Measurements from ENCODE around the gene ZNF714.

ZNF714 gene

DNA sequence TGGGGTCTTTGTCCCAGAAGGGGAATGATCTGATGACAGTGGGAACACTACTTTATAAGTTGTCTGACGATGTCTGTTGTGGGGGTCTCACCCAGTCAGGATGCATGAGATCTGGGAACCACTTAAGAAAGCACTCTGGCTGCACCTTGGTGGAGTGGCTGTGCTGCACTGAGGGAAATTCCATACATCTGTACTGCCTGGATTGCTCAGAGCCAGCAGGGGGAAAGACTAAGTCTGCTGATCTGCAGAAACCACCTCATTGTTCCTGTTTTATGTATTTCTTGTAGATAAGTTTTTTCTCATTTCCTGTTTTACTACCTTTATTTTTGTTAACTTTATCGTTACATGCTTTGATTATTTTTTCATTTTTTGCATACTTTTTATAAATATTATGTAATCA is 34.3 kb upstream of the ZNF714 start:
- Histone ChIP-seq H3K4me2 (ENCODE audit: low read depth, low read length, poor library complexity, severe bottlenecking) (no peak overlapping the region), H3F3A (ENCODE audit: insufficient read depth) (no peaks in the 10 kb centered on the region), H3K9ac (ENCODE audit: low read length) (no peak overlapping the region), H3K36me3 (ENCODE audit: low read length) (peaks cover 80% of the 10 kb centered on the region), H3K9me3 (ENCODE audit: insufficient read depth, low read length) (peaks cover 10% of the 10 kb centered on the region; the same call in 1 of the 2 replicates), H2AFZ (ENCODE audit: low read depth, low read length, severe bottlenecking) (no peak overlapping the region), H3K4me3 (ENCODE audit: insufficient read depth, low read length, poor library complexity, severe bottlenecking) (no peak overlapping the region), H3K79me2 (ENCODE audit: insufficient read depth, low read length) (peaks cover 75% of the 10 kb centered on the region), H4K20me1 (ENCODE audit: low read depth, low read length) (no peaks in the 10 kb centered on the region; the same call in 1 of the 2 replicates), H3K27ac (ENCODE audit: low read depth, low read length) (no peak overlapping the region), H3K9me2 (replicated peaks; ENCODE audit: insufficient read depth, low read length) (no peaks in the 10 kb centered on the region), H3K27me3 (ENCODE audit: low read length) (no peaks in the 10 kb centered on the region)
- TF ChIP-seq, protein P1, sequence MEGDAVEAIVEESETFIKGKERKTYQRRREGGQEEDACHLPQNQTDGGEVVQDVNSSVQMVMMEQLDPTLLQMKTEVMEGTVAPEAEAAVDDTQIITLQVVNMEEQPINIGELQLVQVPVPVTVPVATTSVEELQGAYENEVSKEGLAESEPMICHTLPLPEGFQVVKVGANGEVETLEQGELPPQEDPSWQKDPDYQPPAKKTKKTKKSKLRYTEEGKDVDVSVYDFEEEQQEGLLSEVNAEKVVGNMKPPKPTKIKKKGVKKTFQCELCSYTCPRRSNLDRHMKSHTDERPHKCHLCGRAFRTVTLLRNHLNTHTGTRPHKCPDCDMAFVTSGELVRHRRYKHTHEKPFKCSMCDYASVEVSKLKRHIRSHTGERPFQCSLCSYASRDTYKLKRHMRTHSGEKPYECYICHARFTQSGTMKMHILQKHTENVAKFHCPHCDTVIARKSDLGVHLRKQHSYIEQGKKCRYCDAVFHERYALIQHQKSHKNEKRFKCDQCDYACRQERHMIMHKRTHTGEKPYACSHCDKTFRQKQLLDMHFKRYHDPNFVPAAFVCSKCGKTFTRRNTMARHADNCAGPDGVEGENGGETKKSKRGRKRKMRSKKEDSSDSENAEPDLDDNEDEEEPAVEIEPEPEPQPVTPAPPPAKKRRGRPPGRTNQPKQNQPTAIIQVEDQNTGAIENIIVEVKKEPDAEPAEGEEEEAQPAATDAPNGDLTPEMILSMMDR (IDR thresholded peaks at IDR 0.05; ENCODE audit: insufficient read depth, low read length, poor library complexity, severe bottlenecking) = no peak
- TF ChIP-seq EZH2phosphoT487 (conservative IDR thresholded peaks at IDR 0.05; ENCODE audit: low read length) = no peak

- no peaks in the 10 kb centered on the region for H3K27me3 ChIP-seq (ENCODE audit: low read length)
- H3K9ac ChIP-seq (ENCODE audit: low read length) = no peak overlapping the region
- peaks cover 82% of the 10 kb centered on the region for H3K36me3 ChIP-seq (ENCODE audit: low read length)
- no peak overlapping the region for H3K27ac ChIP-seq (ENCODE audit: low read depth, low read length)
- peaks cover 14% of the 10 kb centered on the region; the same call in 1 of the 2 replicates for H3K9me3 ChIP-seq (ENCODE audit: insufficient read depth, low read length)
- H3F3A ChIP-seq (ENCODE audit: insufficient read depth) = no peaks in the 10 kb centered on the region
- H2AFZ ChIP-seq (ENCODE audit: low read depth, low read length, severe bottlenecking) = no peak overlapping the region
- peaks cover 37% of the 10 kb centered on the region for H3K79me2 ChIP-seq (ENCODE audit: insufficient read depth, low read length)
- TF ChIP-seq, protein P1 (IDR thresholded peaks at IDR 0.05; ENCODE audit: insufficient read depth, low read length, poor library complexity, severe bottlenecking) = no peak
- no peak for TF ChIP-seq EZH2phosphoT487 (conservative IDR thresholded peaks at IDR 0.05; ENCODE audit: low read length)
- no peaks in the 10 kb centered on the region for H4K20me1 ChIP-seq (ENCODE audit: low read depth, low read length)
- H3K4me3 ChIP-seq (ENCODE audit: insufficient read depth, low read length, poor library complexity, severe bottlenecking) = no peak overlapping the region
- no peaks in the 10 kb centered on the region for H3K9me2 ChIP-seq (replicated peaks; ENCODE audit: insufficient read depth, low read length)
- no peak overlapping the region for H3K4me2 ChIP-seq (ENCODE audit: low read depth, low read length, poor library complexity, severe bottlenecking)
Observed at GRCh38 chr19:21052902-21053301, 29.1 kb upstream of the ZNF714 start.

- H2AFZ ChIP-seq (ENCODE audit: low read depth, low read length, severe bottlenecking) = no peak overlapping the region
- no peak overlapping the region for H3K9ac ChIP-seq (ENCODE audit: low read length)
- peaks cover 8% of the 10 kb centered on the region; the same call in 1 of the 2 replicates for H3F3A ChIP-seq (ENCODE audit: insufficient read depth)
- H3K4me2 ChIP-seq (ENCODE audit: low read depth, low read length, poor library complexity, severe bottlenecking) = no peak overlapping the region
- no peaks in the 10 kb centered on the region for H4K20me1 ChIP-seq (ENCODE audit: low read depth, low read length)
- no peaks in the 10 kb centered on the region for H3K27me3 ChIP-seq (ENCODE audit: low read length)
- no peaks in the 10 kb centered on the region for H3K9me2 ChIP-seq (replicated peaks; ENCODE audit: insufficient read depth, low read length)
- no peaks in the 10 kb centered on the region for H3K79me2 ChIP-seq (ENCODE audit: insufficient read depth, low read length)
- no peaks in the 10 kb centered on the region for H3K9me3 ChIP-seq (ENCODE audit: insufficient read depth, low read length)
- TF ChIP-seq EZH2phosphoT487 (conservative IDR thresholded peaks at IDR 0.05; ENCODE audit: low read length) = no peak
- TF ChIP-seq, protein P1 (IDR thresholded peaks at IDR 0.05; ENCODE audit: insufficient read depth, low read length, poor library complexity, severe bottlenecking) = no peak
- H3K36me3 ChIP-seq (ENCODE audit: low read length) = peaks cover 19% of the 10 kb centered on the region
- H3K27ac ChIP-seq (ENCODE audit: low read depth, low read length) = no peak overlapping the region
- H3K4me3 ChIP-seq (ENCODE audit: insufficient read depth, low read length, poor library complexity, severe bottlenecking) = no peak overlapping the region
Observed at GRCh38 chr19:21065336-21065735, 16.7 kb upstream of the ZNF714 start.

Data from SU-DHL-6 (cell line).